Lung (tissue), 12 donors: ENCODE data around the gene CDK5RAP2. TPM values are rescaled to one million over a fixed set of nuclear protein-coding genes. Genes with fewer than 3 reads are reported as not detected.

Experiments
- ATAC-seq: fragments of 200-7000 bp; cut with Tn5 transposase; one replicate; pipeline ENCODE4 v1.9.1; 2020; ENCODE audit warnings: moderate number of reproducible peaks; ENCODE audit not compliant: insufficient read depth, low FRiP score
- DNase-seq, 3 donors: peaks; one replicate each; pipeline ENCODE4 v3.0.0-alpha.2; 2013 to 2017
- H3K27ac ChIP-seq, 2 donors: one replicate each; pipeline ENCODE4 v1.5.1; 2013; ENCODE audit warnings: mild to moderate bottlenecking in 2 of 2, moderate library complexity in 2 of 2, control low read depth in 1 of 2, inconsistent platforms in 1 of 2, low read depth in 1 of 2, low read length in 1 of 2
- H3K27me3 ChIP-seq, 3 donors: one replicate each; pipeline ENCODE4 v1.5.1; 2013; ENCODE audit warnings: low read length in 2 of 3; ENCODE audit not compliant: control insufficient read depth in 3 of 3, insufficient read depth in 3 of 3
- H3K36me3 ChIP-seq, 4 donors: one replicate each; pipeline ENCODE4 v1.5.1; 2013; ENCODE audit warnings: low read length in 4 of 4, mild to moderate bottlenecking in 1 of 4, moderate library complexity in 1 of 4; ENCODE audit not compliant: control insufficient read depth in 4 of 4, insufficient read depth in 4 of 4
- H3K4me1 ChIP-seq, 5 donors: one replicate each; pipeline ENCODE4 v1.5.1; 2013; ENCODE audit warnings: low read length in 5 of 5, mild to moderate bottlenecking in 2 of 5, moderate library complexity in 1 of 5; ENCODE audit not compliant: control insufficient read depth in 5 of 5, insufficient read depth in 5 of 5
- H3K4me3 ChIP-seq: one replicate; pipeline ENCODE4 v1.5.1; 2013; ENCODE audit warnings: mild to moderate bottlenecking, control low read depth, moderate library complexity
- H3K9ac ChIP-seq, 2 donors: one replicate each; pipeline ENCODE4 v1.5.1; 2013; ENCODE audit warnings: low read length in 2 of 2, control low read depth in 1 of 2; ENCODE audit not compliant: insufficient read depth in 1 of 2
- H3K9me3 ChIP-seq, 4 donors: one replicate each; pipeline ENCODE4 v1.5.1; 2013; ENCODE audit warnings: low read length in 3 of 4, mild to moderate bottlenecking in 1 of 4, moderate library complexity in 1 of 4; ENCODE audit not compliant: control insufficient read depth in 4 of 4, insufficient read depth in 3 of 4
- WGBS, 2 donors: extraction: QIAGEN DNeasy Blood & Tissue Kit; methylation state at CpG; one replicate each; pipeline ENCODE4 v1.1.7; 2013; 5-methylcytosine and 5-hydroxymethylcytosine counted together
- polyA plus RNA-seq, 2 donors: library from polyadenylated mRNA; stranded (reverse); fragments of 200-250 nt; gene quantifications; one replicate each; pipeline ENCODE4 v1.2.1, GENCODE V29; 2013
- total RNA-seq, 2 donors: library from RNA; depleted of rRNA in 1 of 2; stranded (reverse); fragments of >200 nt in 1 of 2; gene quantifications; one replicate each; pipeline ENCODE4 v1.2.1, GENCODE V29; 2014 to 2021
- TF ChIP-seq, protein P1 (sequence below): IDR thresholded peaks from 2 replicates; pipeline ENCODE4 v1.5.1; 2012; ENCODE audit warnings: mild to moderate bottlenecking; ENCODE audit errors: control extremely low read depth, extremely low read depth
- donor health status: control.
- donor health status: control.
- donor health status: Bipolar disorder and iron deficiency.
- donor health status: healthy.
- donor health status: DM: yes; HTN: yes; CAD: no.

Gene CDK5RAP2
- total and polyA plus RNA-seq, 4 donors = 25.6 to 65.7 (median 35.9) TPM

- H3K36me3 ChIP-seq = no peaks in the 10 kb centered on the region
- no peak for DNase-seq
- TF ChIP-seq, protein P1, sequence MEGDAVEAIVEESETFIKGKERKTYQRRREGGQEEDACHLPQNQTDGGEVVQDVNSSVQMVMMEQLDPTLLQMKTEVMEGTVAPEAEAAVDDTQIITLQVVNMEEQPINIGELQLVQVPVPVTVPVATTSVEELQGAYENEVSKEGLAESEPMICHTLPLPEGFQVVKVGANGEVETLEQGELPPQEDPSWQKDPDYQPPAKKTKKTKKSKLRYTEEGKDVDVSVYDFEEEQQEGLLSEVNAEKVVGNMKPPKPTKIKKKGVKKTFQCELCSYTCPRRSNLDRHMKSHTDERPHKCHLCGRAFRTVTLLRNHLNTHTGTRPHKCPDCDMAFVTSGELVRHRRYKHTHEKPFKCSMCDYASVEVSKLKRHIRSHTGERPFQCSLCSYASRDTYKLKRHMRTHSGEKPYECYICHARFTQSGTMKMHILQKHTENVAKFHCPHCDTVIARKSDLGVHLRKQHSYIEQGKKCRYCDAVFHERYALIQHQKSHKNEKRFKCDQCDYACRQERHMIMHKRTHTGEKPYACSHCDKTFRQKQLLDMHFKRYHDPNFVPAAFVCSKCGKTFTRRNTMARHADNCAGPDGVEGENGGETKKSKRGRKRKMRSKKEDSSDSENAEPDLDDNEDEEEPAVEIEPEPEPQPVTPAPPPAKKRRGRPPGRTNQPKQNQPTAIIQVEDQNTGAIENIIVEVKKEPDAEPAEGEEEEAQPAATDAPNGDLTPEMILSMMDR = no peak
- H3K4me1 ChIP-seq = no peaks in the 10 kb centered on the region
- H3K27me3 ChIP-seq = no peaks in the 10 kb centered on the region
- no peaks in the 10 kb centered on the region for H3K9me3 ChIP-seq
- H3K27ac ChIP-seq = no peak overlapping the region
- WGBS, 2 donors = 87 to 93% methylated on average over 5 of the region's 5 CpGs
- no peak overlapping the region for H3K4me3 ChIP-seq
- no peak for ATAC-seq
- no peak overlapping the region for H3K9ac ChIP-seq
Observed at GRCh38 chr9:120593250-120593954, 13.4 kb upstream of the CDK5RAP2 start.

GRCh38 chr9:120592210-120592609 lies 12.2 kb upstream of the CDK5RAP2 start:
- Histone ChIP-seq H3K9me3 (peaks cover 0 to 2% (median 0%) of the 10 kb centered on the region in 4 donors), H3K9ac (no peak overlapping the region), H3K4me1 (no peaks in the 10 kb centered on the region), H3K4me3 (no peak overlapping the region), H3K27ac (no peak overlapping the region), H3K27me3 (no peaks in the 10 kb centered on the region), H3K36me3 (no peaks in the 10 kb centered on the region)
- TF ChIP-seq, protein P1 = no peak
- no peak for DNase-seq
- ATAC-seq = no peak
- 71 to 78% methylated on average over 8 of the region's 8 CpGs for WGBS, 2 donors

DNA sequence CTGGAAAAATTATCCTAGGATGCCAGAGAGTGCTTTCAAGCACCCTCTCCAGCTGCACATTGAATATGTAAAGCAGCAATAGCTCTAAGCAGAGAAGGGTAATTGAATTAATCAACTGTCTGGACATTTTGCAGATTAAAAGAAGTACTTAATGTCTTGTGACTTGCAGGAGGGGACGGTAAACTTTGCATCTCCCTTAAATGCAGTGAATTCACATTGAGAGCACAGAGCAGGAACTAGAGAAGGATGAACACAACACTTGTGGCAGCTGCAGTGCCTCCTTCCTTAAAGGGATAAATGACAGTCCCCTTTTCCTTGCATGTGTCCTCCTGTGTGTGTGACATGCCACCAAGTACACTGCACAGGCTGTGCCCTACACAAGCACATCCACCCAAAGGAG lies 7.4 kb upstream of the CDK5RAP2 start:
- Histone ChIP-seq H3K4me3 (no peak overlapping the region), H3K4me1 (no peaks in the 10 kb centered on the region), H3K27me3 (no peaks in the 10 kb centered on the region), H3K36me3 (no peaks in the 10 kb centered on the region), H3K27ac (no peak overlapping the region), H3K9me3 (peaks cover 0 to 2% (median 0%) of the 10 kb centered on the region in 4 donors), H3K9ac (no peak overlapping the region)
- ATAC-seq (no peak), DNase-seq (no peak)
- TF ChIP-seq, protein P1 = no peak
- 28 to 52% methylated on average over 1 of the region's 1 CpG for WGBS, 2 donors
